Measurements from ENCODE around the gene GJA5. TPM values are rescaled to one million over a fixed set of nuclear protein-coding genes. Genes with fewer than 3 reads are reported as not detected.

Gene GJA5
- total RNA-seq, 1 experiment from 2014 or later: 2.6 TPM

DNA sequence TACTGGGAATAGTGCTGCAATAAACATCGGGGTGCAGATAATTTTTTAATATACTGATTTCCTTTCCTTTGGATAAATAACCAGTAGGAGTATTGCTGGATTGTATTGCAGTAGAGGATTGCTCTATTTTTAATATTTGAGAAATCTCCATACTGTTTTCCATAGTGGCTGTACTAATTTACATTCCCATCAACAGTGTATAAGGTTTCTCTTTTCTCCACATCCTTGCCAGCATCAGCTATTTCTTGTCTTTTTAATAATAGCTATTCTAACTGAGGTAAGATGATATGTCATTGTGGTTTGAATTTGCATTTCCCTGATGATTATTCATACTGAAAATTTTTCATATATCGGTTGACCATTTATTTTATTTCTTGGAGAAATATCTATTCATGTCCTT, 31.1 kb downstream of the GJA5 start:
- DNase-seq (ENCODE audit: low read depth): no peak

DNA sequence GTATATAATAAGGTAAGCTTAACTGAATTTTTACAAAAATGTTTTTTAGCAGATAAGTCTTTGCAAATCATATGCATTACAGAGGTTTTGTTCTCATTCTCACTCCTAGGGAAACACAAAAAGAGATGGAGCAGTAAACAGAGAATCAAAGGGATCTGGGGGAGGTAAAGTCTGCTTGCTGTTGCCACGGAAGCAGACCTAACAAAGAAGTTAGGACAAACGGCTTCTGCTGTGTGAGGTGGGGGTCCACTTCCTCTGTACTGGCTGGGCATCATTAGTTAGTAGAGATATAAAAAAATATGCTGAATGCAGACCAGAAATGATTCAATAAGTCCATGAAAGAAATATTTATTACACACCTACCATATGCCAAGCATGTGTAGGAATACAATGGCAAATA, 34.2 kb downstream of the GJA5 start:
- no peak for DNase-seq (ENCODE audit: low read depth)

DNA sequence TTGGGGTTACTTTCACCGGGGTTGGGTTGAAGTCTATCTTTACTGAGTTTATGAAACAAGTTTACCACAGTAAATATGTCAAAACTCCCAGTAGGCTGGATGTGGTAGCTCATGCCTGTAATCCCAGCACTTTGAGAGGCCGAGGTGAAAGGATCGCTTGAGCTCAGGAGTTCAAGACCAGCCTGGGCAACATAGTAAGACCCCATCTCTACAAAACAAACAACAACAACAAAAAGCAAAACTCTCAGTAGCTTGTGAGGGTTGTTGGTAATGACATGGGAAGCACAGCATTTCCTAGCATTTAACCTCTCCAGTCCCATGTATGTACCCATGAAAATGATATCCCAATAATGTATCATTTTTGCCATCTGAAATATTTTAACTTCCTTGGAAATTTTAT, 34.7 kb downstream of the GJA5 start:
- no peak for DNase-seq (ENCODE audit: low read depth)

DNA sequence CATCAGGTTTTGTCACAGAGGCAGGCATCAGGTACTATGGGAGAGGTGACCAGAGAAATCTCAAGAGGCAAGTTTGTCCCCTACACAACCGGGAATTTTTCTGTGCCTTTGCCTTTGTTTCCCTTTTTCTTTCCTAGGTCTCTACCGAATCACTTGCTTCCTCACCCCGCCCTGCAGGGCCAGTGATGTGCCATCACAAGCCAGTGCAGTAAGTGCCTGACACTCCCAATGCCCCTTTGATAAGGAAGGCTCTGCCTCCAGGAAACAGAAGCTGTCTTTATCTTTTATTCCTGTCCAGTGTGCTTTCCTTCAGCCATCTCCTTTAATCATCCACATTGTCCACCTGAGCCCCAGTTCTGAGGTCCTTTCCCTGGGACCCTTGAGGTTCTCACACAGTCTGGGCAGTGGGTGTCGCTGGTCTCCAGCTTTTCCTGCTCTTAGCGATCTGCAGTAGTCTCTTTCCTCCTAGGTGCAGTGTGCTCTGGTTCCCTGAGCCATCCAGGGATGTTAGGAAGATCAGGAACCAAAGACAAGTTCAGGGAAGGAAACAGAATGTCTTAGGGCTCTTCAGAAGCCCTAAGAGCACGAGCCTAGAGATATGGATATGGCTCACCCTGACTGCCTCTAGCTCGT, 36.6 kb downstream of the GJA5 start:
- DNase-seq (ENCODE audit: low read depth): peak; percentile 54

DNA sequence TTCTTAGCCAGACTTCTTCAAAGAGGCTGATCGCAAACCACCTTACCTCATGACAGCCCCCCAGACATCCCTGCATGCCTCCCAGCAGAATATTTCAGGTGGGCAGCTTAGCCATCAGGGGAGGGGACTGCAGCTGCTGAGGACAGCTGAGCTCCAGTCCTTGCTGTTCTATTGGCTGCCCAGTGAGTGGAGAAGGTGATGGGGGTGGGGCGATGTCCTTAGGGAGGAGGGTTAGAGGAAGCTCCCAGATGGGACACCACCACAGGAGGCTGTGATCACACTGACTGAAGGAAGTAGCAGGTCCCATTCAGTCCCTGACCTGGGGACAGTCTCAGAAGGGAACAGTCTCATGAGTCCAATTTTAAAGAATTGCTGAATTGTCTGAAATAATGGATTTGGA, 38.3 kb downstream of the GJA5 start:
- no peak for DNase-seq (ENCODE audit: low read depth)

DNA sequence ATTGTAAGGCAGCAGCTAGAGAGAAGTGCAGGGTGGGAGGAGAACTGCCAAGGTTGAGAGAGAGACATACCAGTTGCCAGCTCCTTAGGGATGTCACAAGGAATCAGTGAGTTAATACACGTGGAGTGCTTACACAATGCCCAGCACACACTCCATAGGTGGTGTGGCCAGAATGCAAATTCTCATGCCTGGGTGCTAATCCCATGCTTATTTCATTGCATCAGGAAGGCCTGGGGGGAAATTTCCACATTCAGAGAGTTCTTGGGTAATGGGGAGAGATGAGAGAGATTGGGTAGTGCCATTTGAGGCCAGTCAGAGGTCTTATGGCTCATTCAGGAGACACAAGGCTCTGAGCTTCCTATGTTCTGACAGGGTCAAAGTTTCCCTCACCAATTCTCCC, 38.7 kb downstream of the GJA5 start:
- peak; percentile 45 for DNase-seq (ENCODE audit: low read depth)

DNA sequence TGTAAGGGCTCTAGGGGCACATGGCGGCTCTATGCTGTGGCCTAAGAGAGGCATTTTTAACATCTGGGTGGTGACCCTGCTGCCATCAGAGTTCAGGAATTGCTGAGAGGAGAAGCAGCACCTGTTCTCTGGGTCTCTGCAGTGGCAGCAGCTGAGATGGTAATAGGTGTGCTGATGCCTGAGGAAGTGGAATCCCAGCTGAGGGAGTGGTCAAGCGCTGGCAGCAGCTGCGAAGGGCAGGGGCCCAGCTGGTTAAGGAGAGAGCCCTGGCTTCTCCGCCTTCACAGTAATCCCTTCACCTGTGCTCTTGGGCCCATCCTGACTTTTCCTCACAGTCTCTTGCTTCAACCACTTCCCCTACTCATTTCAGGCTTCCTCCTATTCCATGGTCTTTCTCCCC, 39.8 kb downstream of the GJA5 start:
- no peak for DNase-seq (ENCODE audit: low read depth)

DNA sequence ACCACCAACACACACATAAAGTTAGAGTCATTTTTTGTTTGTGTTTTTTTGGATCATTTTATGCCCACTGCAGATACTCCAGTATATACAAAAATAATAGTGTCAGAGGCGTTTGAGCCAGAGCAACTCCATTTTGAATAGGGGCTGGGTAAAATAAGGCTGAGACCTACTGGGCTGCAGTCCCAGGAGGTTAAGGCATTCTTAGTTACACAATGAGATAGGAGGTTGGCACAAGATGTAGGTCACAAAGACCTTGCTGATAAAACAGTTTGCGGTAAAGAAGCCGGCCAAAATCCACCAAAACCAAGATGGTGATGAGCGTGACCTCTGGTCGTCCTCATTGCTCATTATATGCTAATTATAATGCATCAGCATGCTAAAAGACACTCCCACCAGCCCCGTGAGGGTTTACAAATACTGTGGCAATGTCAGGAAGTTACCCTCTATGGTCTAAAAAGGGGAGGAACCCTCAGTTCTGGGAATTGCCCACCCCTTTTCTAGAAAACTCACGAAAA, 40.6 kb downstream of the GJA5 start:
- DNase-seq (ENCODE audit: low read depth): no peak

DNA sequence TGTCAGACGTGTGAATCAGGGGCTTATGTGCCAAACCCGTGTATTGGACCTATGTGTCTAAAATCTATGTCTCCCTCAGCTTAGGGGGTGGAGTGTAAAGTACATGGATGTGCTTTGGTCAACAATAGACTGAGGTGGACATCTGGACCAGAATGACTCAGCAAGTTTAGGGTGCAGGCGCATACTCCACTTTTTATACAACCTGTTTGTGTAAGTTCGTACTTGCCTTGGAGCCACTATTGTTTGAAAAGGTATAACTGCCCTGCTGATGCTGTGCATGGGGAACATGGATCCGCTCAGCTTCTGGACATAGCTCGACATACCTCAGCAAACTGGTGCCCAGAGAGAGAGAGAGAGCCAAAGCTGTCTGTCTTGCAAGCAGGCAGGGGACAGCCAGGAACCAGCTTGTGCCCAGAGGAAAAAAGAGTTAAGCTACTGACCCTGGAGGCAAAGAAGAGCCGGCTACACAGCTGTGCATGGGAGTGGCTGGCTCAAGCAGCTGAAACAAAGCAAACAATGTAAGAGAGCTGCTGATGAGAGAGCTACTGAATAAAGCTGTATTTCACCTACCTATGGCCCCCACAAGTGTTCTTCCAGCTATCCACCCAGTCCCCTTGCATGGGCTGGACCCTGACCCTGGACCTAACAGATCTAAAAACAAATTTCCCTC, 41.2 kb downstream of the GJA5 start:
- no peak for DNase-seq (ENCODE audit: low read depth)

DNA sequence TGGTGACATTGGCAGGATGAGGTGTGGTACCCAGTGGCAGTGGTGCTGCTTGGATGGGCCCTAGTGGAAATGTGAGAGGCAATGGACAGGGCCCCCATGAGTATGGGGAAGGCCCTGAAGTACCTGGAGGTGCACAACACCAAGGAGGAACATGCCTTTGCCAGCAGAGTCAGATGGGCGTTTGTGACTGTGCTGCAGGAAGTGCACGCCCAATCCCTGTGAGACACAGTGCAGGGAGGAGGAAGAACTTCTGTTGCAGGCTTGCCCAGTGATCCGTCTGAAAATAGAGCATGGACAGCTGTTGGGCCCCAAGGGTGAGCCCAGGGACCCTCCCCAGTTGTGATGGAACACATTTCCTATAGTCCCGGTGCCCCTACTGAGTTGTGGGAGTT, 42.7 kb downstream of the GJA5 start:
- no peak for DNase-seq (ENCODE audit: low read depth)

DNA sequence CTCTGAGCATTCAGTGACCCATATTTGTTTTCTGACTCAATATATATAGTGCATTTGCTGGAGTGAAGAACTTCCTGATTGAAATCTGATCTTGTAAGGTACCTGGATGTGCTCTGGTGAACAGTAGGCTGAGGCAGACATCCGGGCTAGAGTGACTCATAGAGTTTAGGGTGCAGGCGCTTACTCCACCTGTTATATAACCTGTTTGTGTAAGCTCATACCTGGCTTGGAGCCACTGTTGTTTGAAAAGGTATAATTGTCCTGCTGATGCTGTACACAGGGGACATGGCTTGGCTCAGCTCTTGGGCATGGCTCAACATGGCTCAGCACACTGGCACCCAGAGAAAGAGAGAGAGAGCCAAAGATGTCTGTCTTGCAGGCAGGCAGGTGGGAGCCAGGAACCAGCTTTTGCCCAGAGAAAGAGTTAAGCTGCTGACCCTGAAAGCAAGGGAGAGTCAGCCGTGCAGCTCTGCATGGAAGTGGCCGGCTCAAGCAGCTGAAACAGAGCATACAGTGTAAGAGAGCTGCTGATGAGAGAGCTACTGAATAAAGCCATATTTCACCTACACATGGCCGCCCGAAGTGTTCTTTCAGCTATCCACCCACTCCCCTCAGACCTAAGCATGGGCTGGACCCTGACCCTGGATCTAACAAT, 43.2 kb downstream of the GJA5 start:
- DNase-seq (ENCODE audit: low read depth): peak; percentile 58

DNA sequence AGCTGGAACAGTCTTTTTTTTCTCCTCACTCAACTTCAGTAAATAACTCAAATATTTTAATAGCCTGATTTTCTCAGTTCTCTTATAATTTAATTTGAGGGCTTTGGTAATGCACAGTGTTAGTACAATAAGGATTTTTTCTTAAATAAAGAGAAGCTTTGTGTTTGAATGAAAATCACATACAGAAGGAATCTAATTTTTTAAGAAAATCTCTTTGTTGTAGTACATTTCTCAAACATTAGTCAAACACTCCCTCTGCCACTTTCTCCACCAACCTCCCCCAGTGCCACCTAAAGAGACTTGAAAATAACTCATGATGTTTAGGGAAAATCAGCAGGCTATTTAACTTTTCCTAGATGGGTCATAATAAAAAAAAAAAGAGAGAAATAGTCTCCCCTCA, 47.8 kb downstream of the GJA5 start:
- no peak for DNase-seq (ENCODE audit: low read depth)

Other genes starting within 250 kb of the GJA5 start
- 8.8 and 18.1 TPM in 2 replicates for gene BCL9, start 219.1 kb downstream of the GJA5 start, total RNA-seq (2014; rRNA removed; shearing (Covaris generic))
- gene ACP6, start 90.1 kb downstream of the GJA5 start, total RNA-seq (2014; rRNA removed; shearing (Covaris generic)): 5.0 and 10.0 TPM in 2 replicates
- not detected in 2 replicates for gene GJA8, start 142.2 kb upstream of the GJA5 start, total RNA-seq (2014; rRNA removed; shearing (Covaris generic))
- 15.5 and 25.7 TPM in 2 replicates for gene GPR89B, start 167.8 kb upstream of the GJA5 start, total RNA-seq (2014; rRNA removed; shearing (Covaris generic))

Data from M059J (cell line).